WTC11 (cell line): ENCODE results near the gene BCO2. TPM values are rescaled to one million over a fixed set of nuclear protein-coding genes. Genes with fewer than 3 reads are reported as not detected.
"Not testable (repeated sequence)": the region's sequence is repeated elsewhere in the genome, so short reads cannot be mapped to it uniquely, and the experiment has no call there.

Experiments
- ATAC-seq: fragments of 200-7000 bp; cut with Tn5 transposase; 2 replicates; pipeline ENCODE4 v1.10.0; 2021; ENCODE audit warnings: mild to moderate bottlenecking, moderate library complexity
- CTCF ChIA-PET: fragments of 300-600 bp; sonication (Branson Sonifier 250); formaldehyde crosslinking; loops from one replicate; lab custom pipeline; 2021; ENCODE audit warnings: antibody characterized with exemption; lab: Charles Lee
- POLR2A ChIA-PET: fragments of 350-600 bp; sonication (Branson Sonifier 250); formaldehyde crosslinking; loops from one replicate; lab custom pipeline; 2021; ENCODE audit warnings: antibody characterized with exemption; lab: Charles Lee
- DNase-seq: peaks from one replicate; pipeline ENCODE4 v3.0.0; 2021; ENCODE audit warnings: low spot score
- H3K27ac Mint-ChIP-seq: 2 replicates; pipeline ENCODE4 v1.8.0; 2021; ENCODE audit warnings: mixed read lengths
- H3K27me3 Mint-ChIP-seq: 2 replicates; pipeline ENCODE4 v1.8.0; 2021; ENCODE audit warnings: low read depth, mild to moderate bottlenecking, moderate library complexity, mixed read lengths
- H3K36me3 Mint-ChIP-seq: 2 replicates; pipeline ENCODE4 v1.8.0; 2021; ENCODE audit warnings: mixed read lengths
- H3K4me1 Mint-ChIP-seq: 2 replicates; pipeline ENCODE4 v1.8.0; 2022; ENCODE audit warnings: mixed read lengths
- H3K4me3 Mint-ChIP-seq: 2 replicates; pipeline ENCODE4 v1.8.0; 2021; ENCODE audit warnings: mild to moderate bottlenecking, moderate library complexity, mixed read lengths
- H3K9me3 Mint-ChIP-seq: 2 replicates; pipeline ENCODE4 v1.8.0; 2021; ENCODE audit warnings: mixed read lengths
- CREB1 ChIP-seq: sonication (generic); formaldehyde crosslinking; IDR thresholded peaks from 2 replicates; pipeline ENCODE4 v1.8.0; 2023; ENCODE audit warnings: mild to moderate bottlenecking, missing genetic modification reagents
- EMX1 ChIP-seq: fragments of 250-450 bp; sonication (Bioruptor Pico); IDR thresholded peaks from 2 replicates; pipeline ENCODE4 v1.8.0; 2021; ENCODE audit warnings: mild to moderate bottlenecking
- ETV6 ChIP-seq: sonication (generic); formaldehyde crosslinking; IDR thresholded peaks from 2 replicates; pipeline ENCODE4 v1.8.1; 2022; ENCODE audit warnings: mild to moderate bottlenecking, missing genetic modification reagents
- FOXP1 ChIP-seq: sonication (generic); formaldehyde crosslinking; IDR thresholded peaks from 2 replicates; pipeline ENCODE4 v1.8.0; 2022; ENCODE audit warnings: missing genetic modification reagents, mild to moderate bottlenecking, moderate library complexity, borderline replicate concordance
- JAZF1 ChIP-seq: fragments of 250-450 bp; sonication (Bioruptor Pico); IDR thresholded peaks from 2 replicates; pipeline ENCODE4 v1.9.0; 2021; ENCODE audit warnings: moderate library complexity, mild to moderate bottlenecking, inconsistent platforms
- KAT7 ChIP-seq: sonication (generic); formaldehyde crosslinking; IDR thresholded peaks from 2 replicates; pipeline ENCODE4 v1.8.1; 2023; ENCODE audit warnings: missing genetic modification reagents, mild to moderate bottlenecking, borderline replicate concordance
- NFATC4 ChIP-seq: fragments of 250-450 bp; sonication (Bioruptor Pico); IDR thresholded peaks from 2 replicates; pipeline ENCODE4 v1.9.0; 2021; ENCODE audit warnings: mild to moderate bottlenecking
- OVOL2 ChIP-seq: fragments of 250-450 bp; sonication (Bioruptor Pico); IDR thresholded peaks from 2 replicates; pipeline ENCODE4 v1.9.0; 2021; ENCODE audit warnings: mild to moderate bottlenecking, borderline replicate concordance
- ZBTB21 ChIP-seq: sonication (generic); formaldehyde crosslinking; IDR thresholded peaks from 2 replicates; pipeline ENCODE4 v1.8.1; 2023; ENCODE audit warnings: mild to moderate bottlenecking, missing genetic modification reagents, borderline replicate concordance
- ZNF263 ChIP-seq: sonication (generic); formaldehyde crosslinking; IDR thresholded peaks from 2 replicates; pipeline ENCODE4 v1.8.1; 2022; ENCODE audit warnings: low read depth, mild to moderate bottlenecking, moderate library complexity, missing genetic modification reagents
- ZNF396 ChIP-seq: fragments of 250-450 bp; sonication (Bioruptor Pico); IDR thresholded peaks from 2 replicates; pipeline ENCODE4 v1.8.0; 2021; ENCODE audit warnings: mild to moderate bottlenecking, moderate library complexity, borderline replicate concordance
- ZNF423 ChIP-seq: fragments of 250-450 bp; sonication (Bioruptor Pico); IDR thresholded peaks from 2 replicates; pipeline ENCODE4 v2.1.2; 2022; ENCODE audit warnings: mild to moderate bottlenecking, moderate library complexity
- ZNF532 ChIP-seq: fragments of 250-450 bp; sonication (Bioruptor Pico); IDR thresholded peaks from 2 replicates; pipeline ENCODE4 v1.9.0; 2021; ENCODE audit warnings: mild to moderate bottlenecking, borderline replicate concordance
- ZNF671 ChIP-seq: fragments of 250-450 bp; sonication (Bioruptor Pico); IDR thresholded peaks from 2 replicates; pipeline ENCODE4 v1.8.0; 2021; ENCODE audit warnings: mild to moderate bottlenecking
- ZSCAN18 ChIP-seq: fragments of 250-450 bp; sonication (Bioruptor Pico); IDR thresholded peaks from 2 replicates; pipeline ENCODE4 v2.1.2; 2022; ENCODE audit warnings: mild to moderate bottlenecking, moderate library complexity
- total RNA-seq: library from RNA; stranded (reverse); gene quantifications from 3 replicates; pipeline ENCODE4 v1.2.3, GENCODE V29; 2021
- TF ChIP-seq, protein P1 (sequence below): sonication (generic); formaldehyde crosslinking; IDR thresholded peaks from 2 replicates; pipeline ENCODE4 v1.8.1; 2023; ENCODE audit warnings: mild to moderate bottlenecking, missing genetic modification reagents, borderline replicate concordance

The BCO2 gene
- total RNA-seq, 1 experiment from 2014 or later = 1.0 TPM

GRCh38 chr11:112160091-112160848 lies 15.0 kb upstream of the BCO2 start (continued):
- TF ChIP-seq, protein P1, sequence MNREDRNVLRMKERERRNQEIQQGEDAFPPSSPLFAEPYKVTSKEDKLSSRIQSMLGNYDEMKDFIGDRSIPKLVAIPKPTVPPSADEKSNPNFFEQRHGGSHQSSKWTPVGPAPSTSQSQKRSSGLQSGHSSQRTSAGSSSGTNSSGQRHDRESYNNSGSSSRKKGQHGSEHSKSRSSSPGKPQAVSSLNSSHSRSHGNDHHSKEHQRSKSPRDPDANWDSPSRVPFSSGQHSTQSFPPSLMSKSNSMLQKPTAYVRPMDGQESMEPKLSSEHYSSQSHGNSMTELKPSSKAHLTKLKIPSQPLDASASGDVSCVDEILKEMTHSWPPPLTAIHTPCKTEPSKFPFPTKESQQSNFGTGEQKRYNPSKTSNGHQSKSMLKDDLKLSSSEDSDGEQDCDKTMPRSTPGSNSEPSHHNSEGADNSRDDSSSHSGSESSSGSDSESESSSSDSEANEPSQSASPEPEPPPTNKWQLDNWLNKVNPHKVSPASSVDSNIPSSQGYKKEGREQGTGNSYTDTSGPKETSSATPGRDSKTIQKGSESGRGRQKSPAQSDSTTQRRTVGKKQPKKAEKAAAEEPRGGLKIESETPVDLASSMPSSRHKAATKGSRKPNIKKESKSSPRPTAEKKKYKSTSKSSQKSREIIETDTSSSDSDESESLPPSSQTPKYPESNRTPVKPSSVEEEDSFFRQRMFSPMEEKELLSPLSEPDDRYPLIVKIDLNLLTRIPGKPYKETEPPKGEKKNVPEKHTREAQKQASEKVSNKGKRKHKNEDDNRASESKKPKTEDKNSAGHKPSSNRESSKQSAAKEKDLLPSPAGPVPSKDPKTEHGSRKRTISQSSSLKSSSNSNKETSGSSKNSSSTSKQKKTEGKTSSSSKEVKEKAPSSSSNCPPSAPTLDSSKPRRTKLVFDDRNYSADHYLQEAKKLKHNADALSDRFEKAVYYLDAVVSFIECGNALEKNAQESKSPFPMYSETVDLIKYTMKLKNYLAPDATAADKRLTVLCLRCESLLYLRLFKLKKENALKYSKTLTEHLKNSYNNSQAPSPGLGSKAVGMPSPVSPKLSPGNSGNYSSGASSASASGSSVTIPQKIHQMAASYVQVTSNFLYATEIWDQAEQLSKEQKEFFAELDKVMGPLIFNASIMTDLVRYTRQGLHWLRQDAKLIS (CRISPR knock-in tag) = no peak
- TF ChIP-seq JAZF1 (CRISPR knock-in tag) = no peak
- no peak for TF ChIP-seq ZNF396 (CRISPR knock-in tag)
- no peak for TF ChIP-seq ZBTB21 (CRISPR knock-in tag)

DNA sequence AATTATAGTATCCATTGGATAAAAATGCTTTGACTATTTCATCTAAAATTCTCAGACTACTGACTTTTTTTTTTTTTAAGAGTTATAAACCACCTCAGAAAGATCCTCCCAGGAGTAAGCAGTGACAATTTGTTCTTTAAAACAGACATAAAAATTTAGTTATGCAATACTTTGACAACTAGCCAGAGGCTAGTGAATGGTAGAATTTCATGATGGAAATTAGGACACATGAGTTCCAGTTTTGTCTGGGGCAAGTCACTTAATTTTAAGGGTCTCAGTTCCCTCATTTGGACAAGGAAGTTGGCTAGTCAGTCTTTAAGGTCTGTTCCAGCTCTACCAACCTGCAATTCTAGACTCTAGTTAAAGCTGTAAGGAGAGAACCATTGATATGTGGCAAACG lies 14.3 kb upstream of the BCO2 start:
- Mint-ChIP-seq H3K9me3 (no peaks in the 10 kb centered on the region), H3K27ac (no peak overlapping the region), H3K36me3 (no peaks in the 10 kb centered on the region), H3K4me3 (no peak overlapping the region), H3K4me1 (peaks cover 10% of the 10 kb centered on the region), H3K27me3 (no peaks in the 10 kb centered on the region)
- POLR2A ChIA-PET = no interaction called here
- ATAC-seq (no peak), DNase-seq (no peak)
- TF ChIP-seq, protein P1 (CRISPR knock-in tag) = no peak
- no peak for TF ChIP-seq ZNF671
- no peak for TF ChIP-seq ZSCAN18 (CRISPR knock-in tag)
- no peak for TF ChIP-seq FOXP1 (CRISPR knock-in tag)
- no peak for TF ChIP-seq ZNF263 (CRISPR knock-in tag)
- no peak for TF ChIP-seq NFATC4 (CRISPR knock-in tag)
- TF ChIP-seq CREB1 (CRISPR knock-in tag) = no peak
- no peak for TF ChIP-seq OVOL2
- TF ChIP-seq ZNF423 (CRISPR knock-in tag) = no peak
- TF ChIP-seq ETV6 (CRISPR knock-in tag) = no peak
- no peak for TF ChIP-seq ZNF532 (CRISPR knock-in tag)
- no peak for TF ChIP-seq EMX1
- TF ChIP-seq KAT7 (CRISPR knock-in tag) = no peak
- CTCF ChIA-PET = no interaction called here

GRCh38 chr11:112162200-112162599 lies 13.1 kb upstream of the BCO2 start:
- CTCF ChIA-PET = interaction anchor here (0.7 kb wide), 1 partner anchor 51 kb away, joined by 3 read pairs; no protein-coding TSS in a partner anchor
- H3K27me3 Mint-ChIP-seq, ATAC-seq, POLR2A ChIA-PET, H3K9me3 Mint-ChIP-seq, H3K4me3 Mint-ChIP-seq, H3K36me3 Mint-ChIP-seq, H3K27ac Mint-ChIP-seq, DNase-seq: not testable (repeated sequence)
- peaks cover 12% of the 10 kb centered on the region for H3K4me1 Mint-ChIP-seq
